Right lobe of liver (tissue), 4 donors: Measurements from ENCODE around the gene CCDC179.

Source experiments
- POLR2A ChIP-seq: fragments of 450-650 bp; IDR thresholded peaks from one replicate; pipeline ENCODE4 v1.6.1; 2017; ENCODE audit warnings: antibody characterized with exemption, mild to moderate bottlenecking
- TF ChIP-seq, protein P1 (sequence below), 4 donors: fragments of 200-600 bp in 3 of 4; fragments of 450-650 bp in 1 of 4; IDR thresholded peaks; one replicate each; pipeline versions ENCODE4 v1.5.1 to v1.8.0; 2016 to 2022; ENCODE audit warnings: antibody characterized with exemption in 4 of 4, mild to moderate bottlenecking in 2 of 4
- donor health status: DM: no; HTN: no; CAD: no.
- donor health status: DM: no; HTN: no; CAD: no.
- donor health status: DM: no; HTN: yes; CAD: no.

DNA sequence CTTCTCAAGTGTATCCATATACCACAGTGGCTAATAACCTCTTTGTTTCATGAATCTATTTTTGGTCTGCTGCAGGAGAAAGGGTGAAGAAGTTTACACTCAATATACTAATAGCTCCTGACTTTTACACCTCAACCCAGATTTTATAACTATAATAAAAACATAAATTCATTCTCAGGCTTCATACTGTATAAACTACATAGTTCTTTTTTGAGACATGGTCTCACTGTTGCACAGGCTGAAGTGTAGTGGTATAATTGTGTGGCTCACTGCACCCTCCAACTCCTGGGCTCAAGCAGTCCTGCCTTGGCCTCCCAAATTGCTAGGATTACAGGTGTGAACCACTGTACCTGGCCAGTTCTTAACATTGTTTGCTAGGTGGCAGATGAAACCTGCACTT, 17.8 kb upstream of the CCDC179 start:
- no peak for TF ChIP-seq POLR2A
- TF ChIP-seq, protein P1, sequence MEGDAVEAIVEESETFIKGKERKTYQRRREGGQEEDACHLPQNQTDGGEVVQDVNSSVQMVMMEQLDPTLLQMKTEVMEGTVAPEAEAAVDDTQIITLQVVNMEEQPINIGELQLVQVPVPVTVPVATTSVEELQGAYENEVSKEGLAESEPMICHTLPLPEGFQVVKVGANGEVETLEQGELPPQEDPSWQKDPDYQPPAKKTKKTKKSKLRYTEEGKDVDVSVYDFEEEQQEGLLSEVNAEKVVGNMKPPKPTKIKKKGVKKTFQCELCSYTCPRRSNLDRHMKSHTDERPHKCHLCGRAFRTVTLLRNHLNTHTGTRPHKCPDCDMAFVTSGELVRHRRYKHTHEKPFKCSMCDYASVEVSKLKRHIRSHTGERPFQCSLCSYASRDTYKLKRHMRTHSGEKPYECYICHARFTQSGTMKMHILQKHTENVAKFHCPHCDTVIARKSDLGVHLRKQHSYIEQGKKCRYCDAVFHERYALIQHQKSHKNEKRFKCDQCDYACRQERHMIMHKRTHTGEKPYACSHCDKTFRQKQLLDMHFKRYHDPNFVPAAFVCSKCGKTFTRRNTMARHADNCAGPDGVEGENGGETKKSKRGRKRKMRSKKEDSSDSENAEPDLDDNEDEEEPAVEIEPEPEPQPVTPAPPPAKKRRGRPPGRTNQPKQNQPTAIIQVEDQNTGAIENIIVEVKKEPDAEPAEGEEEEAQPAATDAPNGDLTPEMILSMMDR (IDR thresholded peaks at IDR 0.05), result no peak
